ENCODE data around the gene ZBTB39.

DNA sequence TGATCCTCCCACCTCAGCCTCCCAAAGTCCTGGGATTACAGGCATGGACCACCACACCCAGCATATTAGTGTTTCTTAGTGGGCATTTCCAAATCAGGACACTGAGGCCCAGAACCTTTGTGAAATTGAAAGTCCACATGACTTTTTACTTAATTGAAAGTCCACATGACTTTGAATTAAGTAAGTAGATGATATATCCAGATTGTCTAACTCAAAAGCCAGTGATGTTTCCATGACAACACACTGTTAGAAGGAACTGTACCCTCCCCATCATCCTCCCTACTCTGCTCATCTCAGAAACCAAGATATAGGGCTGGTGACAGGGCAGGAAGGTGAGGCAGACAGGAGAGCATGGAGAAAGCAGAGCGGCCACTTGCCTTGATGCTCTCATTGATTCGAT, 36.3 kb upstream of the ZBTB39 start:
- TF ChIP-seq CTCF (IDR thresholded peaks at IDR 0.05) = no peak
- TF ChIP-seq REST (IDR thresholded peaks at IDR 0.05; ENCODE audit: insufficient read depth in 1 of 2, low read depth in 2 of 2, low read length in 1 of 2) = no peak
- TF ChIP-seq TCF7L2 (IDR thresholded peaks at IDR 0.05; ENCODE audit: low read depth, low read length) = no peak
- TF ChIP-seq POLR2AphosphoS5 (IDR thresholded peaks at IDR 0.05; ENCODE audit: low read depth, low read length) = no peak
